GM21360 (cell line): ENCODE results near the gene TPPP.
"Not testable (repeated sequence)": the region's sequence is repeated elsewhere in the genome, so short reads cannot be mapped to it uniquely, and the experiment has no call there.

Experiments used
- ATAC-seq: cut with Tn5 transposase; IDR thresholded peaks from one replicate; pipeline ENCODE4 v1.9.1; 2021; ENCODE audit warnings: mild to moderate bottlenecking, moderate library complexity; ENCODE audit not compliant: unreplicated experiment

Gene TPPP

GRCh38 chr5:679166-679895 is 13.8 kb downstream of the TPPP start:
- ATAC-seq = not testable (repeated sequence)

- not testable (repeated sequence) for ATAC-seq
Observed at GRCh38 chr5:678521-678920, 14.6 kb downstream of the TPPP start.

GRCh38 chr5:677131-678101 is 15.7 kb downstream of the TPPP start:
- ATAC-seq = no peak

DNA sequence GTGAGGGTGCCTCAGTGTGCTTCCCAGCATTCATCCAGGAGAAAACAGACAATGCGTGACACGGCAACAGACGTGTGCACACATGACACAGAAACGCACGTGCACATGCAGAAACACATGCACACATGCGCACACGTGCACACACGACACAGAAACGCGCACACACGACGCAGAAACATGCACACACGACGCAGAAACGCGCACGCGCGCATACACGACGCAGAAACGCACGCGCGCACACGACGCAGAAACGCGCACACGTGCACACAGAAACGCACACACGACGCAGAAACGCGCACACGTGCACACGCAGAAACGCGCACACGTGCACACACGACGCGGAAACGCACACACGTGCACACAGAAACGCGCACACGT is 16.5 kb downstream of the TPPP start:
- no peak for ATAC-seq

GRCh38 chr5:675871-676698 is 17.1 kb downstream of the TPPP start:
- ATAC-seq = no peak

- no peak for ATAC-seq
Observed at GRCh38 chr5:675111-675870, 17.9 kb downstream of the TPPP start.

GRCh38 chr5:674630-675011 is 18.5 kb downstream of the TPPP start:
- no peak for ATAC-seq

- no peak for ATAC-seq
Observed at GRCh38 chr5:673831-674629, 19.1 kb downstream of the TPPP start.

- no peak for ATAC-seq
Observed at GRCh38 chr5:673161-673830, 19.9 kb downstream of the TPPP start.

DNA sequence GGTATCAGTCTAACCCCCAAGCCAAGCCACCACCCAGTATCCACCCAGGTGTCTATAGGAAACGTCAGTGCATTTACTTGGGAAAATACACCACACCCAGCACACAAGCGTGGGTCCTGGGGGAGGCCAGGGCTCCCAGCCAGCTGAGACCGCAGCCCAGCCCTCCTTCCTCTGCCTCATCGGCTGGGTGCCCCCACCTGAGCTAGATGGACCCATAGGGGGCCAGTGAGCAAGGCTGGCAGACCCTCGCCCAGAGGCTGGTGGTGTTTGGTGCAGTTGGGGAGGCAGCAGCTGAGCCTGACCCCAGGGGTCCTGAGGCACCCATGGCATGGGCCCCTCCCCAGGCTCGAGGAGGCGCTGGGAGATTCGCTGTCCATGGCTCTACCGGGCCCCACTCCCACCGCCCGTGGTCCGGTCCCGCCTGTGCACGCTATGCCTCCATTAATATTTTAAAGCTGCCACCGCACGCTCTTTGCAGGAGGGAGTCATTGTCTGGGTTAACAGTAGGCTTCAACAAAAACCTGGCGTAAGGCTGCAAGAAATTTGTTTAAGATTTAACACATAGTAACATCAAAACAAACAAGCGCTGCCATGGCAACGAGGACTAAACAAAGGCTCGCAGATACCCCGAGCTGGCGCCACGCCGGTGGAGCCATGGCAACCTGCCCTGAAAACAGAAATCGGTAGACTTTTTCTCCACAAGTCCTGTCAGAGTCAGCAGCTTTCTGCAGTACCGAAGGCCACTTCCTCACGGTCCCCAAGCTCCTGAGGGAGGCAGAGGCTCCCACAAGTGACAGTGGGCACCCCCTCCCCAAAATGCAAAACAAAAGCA is 20.6 kb downstream of the TPPP start:
- no peak for ATAC-seq

DNA sequence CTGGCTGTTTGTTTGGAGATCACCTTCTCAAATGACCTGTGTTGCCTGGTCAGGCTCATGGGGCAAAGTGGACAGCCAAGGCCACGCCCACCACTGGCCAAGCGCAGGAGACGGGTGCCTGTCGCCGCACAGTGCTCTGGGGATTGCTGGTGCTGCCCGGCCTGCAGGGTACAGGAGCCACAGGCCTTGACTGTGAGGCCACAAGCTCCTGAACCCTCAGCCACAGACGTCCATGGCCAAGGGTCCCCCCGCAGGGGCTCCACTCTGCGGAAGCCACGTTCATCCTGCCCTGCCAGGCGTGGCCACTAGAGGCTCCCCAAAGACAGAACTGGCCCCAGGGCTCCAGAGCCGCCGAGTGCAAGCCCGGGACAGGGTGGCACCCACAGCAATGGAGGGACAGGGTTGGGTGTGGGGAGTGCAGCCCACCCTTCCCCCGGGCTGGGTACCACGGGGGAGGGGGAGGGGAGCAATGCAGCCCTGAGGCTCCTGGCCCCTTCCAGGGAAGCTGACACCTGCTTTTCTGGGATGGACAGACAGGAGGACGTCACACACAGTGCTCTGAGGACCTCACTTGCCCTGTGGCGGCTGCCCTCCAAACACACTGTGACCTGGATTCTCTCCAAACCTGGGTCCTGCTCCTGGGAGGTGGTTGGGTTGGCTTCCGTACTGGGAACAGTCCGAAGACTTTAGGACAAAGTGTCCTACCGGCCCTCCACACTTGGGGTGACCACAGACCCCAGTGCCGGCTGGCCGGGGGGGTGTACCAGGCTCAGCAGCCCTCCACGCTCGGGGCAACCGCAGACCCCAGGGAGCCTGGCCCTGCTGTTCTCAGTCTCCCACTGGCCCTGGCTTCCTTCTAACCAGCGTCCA is 21.5 kb downstream of the TPPP start:
- peak; percentile 65 for ATAC-seq

DNA sequence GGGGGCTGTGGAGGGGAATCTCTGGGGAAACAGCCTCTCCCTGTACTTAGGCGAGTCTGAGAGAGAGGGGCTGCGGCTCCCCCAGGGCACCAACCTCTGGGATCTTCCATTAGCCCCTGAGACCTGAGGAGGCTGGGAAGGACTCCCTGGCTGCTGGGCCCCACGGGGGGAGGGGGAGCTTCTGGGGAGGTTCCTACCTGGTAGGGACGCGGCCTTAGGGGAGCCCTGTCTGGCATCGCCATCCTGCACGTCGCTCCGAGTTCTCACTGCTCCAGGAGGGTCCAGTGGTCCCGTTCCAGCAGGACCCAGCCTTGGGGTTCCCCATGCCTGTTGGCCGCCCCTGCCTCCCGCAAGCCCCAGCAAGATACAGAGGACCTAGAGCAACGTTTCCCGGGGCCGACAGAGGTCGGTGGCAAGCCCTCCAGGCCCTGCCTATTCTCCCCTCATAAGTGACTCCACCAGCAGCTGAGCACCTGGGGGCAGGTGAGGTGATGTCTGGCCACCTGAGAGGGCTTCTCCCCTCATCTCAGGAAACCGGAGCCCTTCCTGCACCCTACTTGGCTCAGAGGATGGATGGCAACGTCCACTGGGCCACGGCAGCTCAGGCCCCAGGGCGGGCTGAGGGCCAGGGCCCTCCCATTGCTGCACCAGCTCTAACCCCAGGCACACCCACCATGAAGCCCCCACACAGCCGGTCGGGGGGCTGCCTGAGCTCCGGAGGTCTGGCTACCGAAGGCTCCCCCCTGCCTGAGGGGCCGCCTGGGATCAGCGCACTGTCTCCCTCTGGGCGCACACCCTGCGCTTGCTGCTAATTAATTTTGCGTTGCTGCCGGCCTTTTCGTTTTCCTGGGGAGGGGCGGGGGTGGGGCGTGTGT is 22.5 kb downstream of the TPPP start:
- ATAC-seq = no peak

DNA sequence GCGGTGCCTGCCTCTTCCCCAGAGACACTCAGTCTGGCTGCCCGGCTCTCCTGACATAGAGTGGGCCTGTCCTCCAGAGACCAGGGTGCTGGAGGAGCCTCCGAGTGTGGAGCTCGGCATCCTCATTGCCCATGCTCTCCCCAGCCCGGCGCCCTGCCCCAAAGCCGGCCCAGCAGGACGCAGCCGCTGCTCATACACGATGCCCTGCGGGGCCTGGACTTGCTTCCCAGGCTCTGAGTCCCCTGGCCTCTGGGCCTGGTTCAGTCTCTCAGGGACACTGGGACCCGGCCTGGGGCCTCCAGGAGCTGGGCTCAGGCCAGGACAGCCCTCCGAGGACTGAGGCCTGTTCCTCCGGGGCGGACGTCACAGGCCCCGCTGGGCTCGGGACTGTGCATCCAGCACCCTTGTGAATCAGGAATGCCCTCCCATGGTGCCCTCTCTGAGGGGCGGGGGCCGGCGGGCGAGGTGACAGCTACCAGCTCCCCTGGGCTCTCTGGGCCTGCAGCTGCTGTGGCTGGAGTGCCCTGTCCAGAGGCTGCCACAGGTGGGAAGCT is 23.2 kb downstream of the TPPP start:
- ATAC-seq = no peak

GRCh38 chr5:669111-669841 is 23.9 kb downstream of the TPPP start:
- no peak for ATAC-seq

DNA sequence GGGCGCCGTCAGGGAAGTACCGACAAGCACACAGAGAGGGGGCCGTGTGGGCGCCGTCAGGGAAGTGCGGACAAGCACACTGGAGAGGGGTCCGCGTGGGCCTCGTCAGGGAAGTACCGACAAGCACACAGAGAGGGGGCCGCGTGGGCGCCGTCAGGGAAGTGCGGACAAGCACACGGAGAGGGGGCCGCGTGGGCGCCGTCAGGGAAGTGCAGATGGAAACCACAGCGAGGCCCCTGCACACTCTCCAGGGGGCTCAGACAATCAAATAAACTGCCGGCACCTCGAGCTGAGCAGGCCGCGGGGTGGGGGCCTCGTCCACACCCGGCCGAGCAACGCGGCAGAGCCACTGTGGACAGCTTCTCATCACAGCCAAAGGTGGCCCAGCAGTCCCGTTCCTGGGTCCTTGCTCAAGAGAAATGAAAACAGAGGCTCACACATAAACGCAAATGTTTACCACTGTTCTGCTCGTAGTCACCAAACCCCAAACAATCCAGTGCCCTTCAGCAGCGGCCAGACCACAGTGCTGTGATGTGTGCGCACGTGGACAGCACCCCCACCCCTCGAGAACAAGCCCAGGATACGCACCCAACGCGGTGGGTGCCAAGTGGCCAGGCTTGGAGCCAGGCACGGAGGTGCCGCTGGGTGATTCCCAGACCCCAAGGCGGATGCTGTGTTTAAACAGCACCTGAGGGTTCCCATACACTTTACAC is 24.7 kb downstream of the TPPP start:
- ATAC-seq = no peak
